Natural killer cell treated with Interleukin-12 subunit alpha and Interleukin-12 subunit beta and Interleukin-15 and Interleukin-18, amount 100 ng/mL, for 72 hours (primary cell): ENCODE measurements around the gene FGF21. TPM values are rescaled to one million over a fixed set of nuclear protein-coding genes. Genes with fewer than 3 reads are reported as not detected.
"Not testable (repeated sequence)": the region's sequence is repeated elsewhere in the genome, so short reads cannot be mapped to it uniquely, and the experiment has no call there.

ENCODE experiments used
- ATAC-seq, 2 donors: fragments of 150-1000 bp; cut with Tn5 transposase in 1 of 2; sonication (Bioruptor Pico), chemical (Tn5 transposase) in 1 of 2; 2 replicates each; pipeline ENCODE4 v1.10.0; 2021
- DNase-seq: peaks from one replicate; pipeline ENCODE4 v3.0.0; 2022; ENCODE audit warnings: low spot score
- H3K27ac Mint-ChIP-seq, 2 donors: 1 replicate in 1 of 2; 2 replicates in 1 of 2; pipeline ENCODE4 v1.8.0; 2022; ENCODE audit warnings: mixed read lengths in 2 of 2, mild to moderate bottlenecking in 1 of 2, moderate library complexity in 1 of 2
- H3K27me3 Mint-ChIP-seq, 2 donors: 1 replicate in 1 of 2; 2 replicates in 1 of 2; pipeline ENCODE4 v1.8.0; 2022; ENCODE audit warnings: mixed read lengths in 2 of 2
- H3K36me3 Mint-ChIP-seq: one replicate; pipeline ENCODE4 v1.8.0; 2022; ENCODE audit warnings: mixed read lengths
- H3K4me1 Mint-ChIP-seq, 2 donors: 1 replicate in 1 of 2; 2 replicates in 1 of 2; pipeline ENCODE4 v1.8.0; 2022; ENCODE audit warnings: low read depth in 2 of 2, mixed read lengths in 2 of 2, mild to moderate bottlenecking in 1 of 2
- H3K4me3 Mint-ChIP-seq: one replicate; pipeline ENCODE4 v1.8.0; 2022; ENCODE audit warnings: mixed read lengths
- H3K9me3 Mint-ChIP-seq: 2 replicates; pipeline ENCODE4 v1.8.0; 2022; ENCODE audit warnings: mixed read lengths
- total RNA-seq, 2 donors: library from RNA; stranded (reverse); gene quantifications; one replicate each; pipeline ENCODE4 v1.2.3, GENCODE V29; 2022

FGF21 gene
- total RNA-seq, 2 donors from 2014 or later: not detected

- H3K27ac Mint-ChIP-seq: no peak overlapping the region
- H3K4me3 Mint-ChIP-seq: no peak overlapping the region
- H3K27me3 Mint-ChIP-seq: peaks cover 9 to 17% of the 10 kb centered on the region in 2 donors
- ATAC-seq (no peak), DNase-seq (no peak)
- no peaks in the 10 kb centered on the region for H3K9me3 Mint-ChIP-seq
- H3K36me3 Mint-ChIP-seq: no peaks in the 10 kb centered on the region
- H3K4me1 Mint-ChIP-seq: no peaks in the 10 kb centered on the region
These were observed 15.6 kb downstream of the FGF21 start for GRCh38 chr19:48770734-48771472.

GRCh38 chr19:48772503-48772953, 17.2 kb downstream of the FGF21 start:
- ATAC-seq: no peak

GRCh38 chr19:48777139-48777538, 21.8 kb downstream of the FGF21 start:
- DNase-seq: no peak
- no peaks in the 10 kb centered on the region for H3K4me1 Mint-ChIP-seq
- H3K9me3 Mint-ChIP-seq: no peaks in the 10 kb centered on the region
- no peak overlapping the region for H3K4me3 Mint-ChIP-seq
- no peak overlapping the region for H3K27ac Mint-ChIP-seq
- peaks cover 0 to 2% of the 10 kb centered on the region in 2 donors for H3K27me3 Mint-ChIP-seq
- no peaks in the 10 kb centered on the region for H3K36me3 Mint-ChIP-seq
- no peak for ATAC-seq

More at GRCh38 chr19:48772503-48772953, 17.2 kb downstream of the FGF21 start:
- H3K9me3 Mint-ChIP-seq: no peaks in the 10 kb centered on the region
- no peak overlapping the region for H3K27ac Mint-ChIP-seq
- no peaks in the 10 kb centered on the region for H3K36me3 Mint-ChIP-seq
- no peak for DNase-seq
- no peaks in the 10 kb centered on the region for H3K4me1 Mint-ChIP-seq
- H3K27me3 Mint-ChIP-seq: peaks cover 7 to 15% of the 10 kb centered on the region in 2 donors
- H3K4me3 Mint-ChIP-seq: no peak overlapping the region

- no peak for ATAC-seq
- Mint-ChIP-seq H3K4me3 (no peak overlapping the region), H3K27ac (no peak overlapping the region), H3K27me3 (peaks cover 0 to 3% of the 10 kb centered on the region in 2 donors), H3K36me3 (no peaks in the 10 kb centered on the region), H3K9me3 (no peaks in the 10 kb centered on the region), H3K4me1 (peaks cover 0 to 3% of the 10 kb centered on the region in 2 donors)
- DNase-seq: no peak
These were observed 22.4 kb downstream of the FGF21 start for GRCh38 chr19:48777720-48778119.

GRCh38 chr19:48779636-48780035, 24.3 kb downstream of the FGF21 start:
- Mint-ChIP-seq H3K27ac (no peak overlapping the region), H3K4me3 (no peak overlapping the region), H3K27me3 (peaks cover 0 to 2% of the 10 kb centered on the region in 2 donors), H3K9me3 (no peaks in the 10 kb centered on the region), H3K4me1 (peaks cover 0 to 3% of the 10 kb centered on the region in 2 donors), H3K36me3 (no peaks in the 10 kb centered on the region)
- ATAC-seq: no peak
- no peak for DNase-seq

- no peak overlapping the region for H3K27ac Mint-ChIP-seq
- no peak overlapping the region for H3K4me3 Mint-ChIP-seq
These were observed 25.5 kb downstream of the FGF21 start for GRCh38 chr19:48780631-48781391.

GRCh38 chr19:48784527-48784926, 29.2 kb downstream of the FGF21 start:
- no peaks in the 10 kb centered on the region for H3K9me3 Mint-ChIP-seq
- H3K27ac Mint-ChIP-seq: no peak overlapping the region
- DNase-seq (no peak), ATAC-seq (no peak)
- no peaks in the 10 kb centered on the region for H3K36me3 Mint-ChIP-seq
- peaks cover 0 to 2% of the 10 kb centered on the region in 2 donors for H3K27me3 Mint-ChIP-seq
- no peak overlapping the region for H3K4me3 Mint-ChIP-seq
- peaks cover 0 to 3% of the 10 kb centered on the region in 2 donors for H3K4me1 Mint-ChIP-seq

More at GRCh38 chr19:48780631-48781391, 25.5 kb downstream of the FGF21 start:
- Mint-ChIP-seq H3K9me3 (no peaks in the 10 kb centered on the region), H3K4me1 (peaks cover 0 to 3% of the 10 kb centered on the region in 2 donors), H3K36me3 (no peaks in the 10 kb centered on the region), H3K27me3 (peaks cover 0 to 2% of the 10 kb centered on the region in 2 donors)
- ATAC-seq (no peak), DNase-seq (no peak)

GRCh38 chr19:48786422-48786821, 31.1 kb downstream of the FGF21 start:
- not testable (repeated sequence) for H3K9me3 Mint-ChIP-seq, H3K4me1 Mint-ChIP-seq

GRCh38 chr19:48787331-48787730, 32.0 kb downstream of the FGF21 start:
- not testable (repeated sequence) for H3K27me3 Mint-ChIP-seq, H3K36me3 Mint-ChIP-seq, H3K27ac Mint-ChIP-seq, H3K4me1 Mint-ChIP-seq, DNase-seq, H3K4me3 Mint-ChIP-seq, H3K9me3 Mint-ChIP-seq, ATAC-seq

More at GRCh38 chr19:48786422-48786821, 31.1 kb downstream of the FGF21 start:
- H3K27me3 Mint-ChIP-seq, DNase-seq, H3K36me3 Mint-ChIP-seq, H3K4me3 Mint-ChIP-seq, H3K27ac Mint-ChIP-seq, ATAC-seq: not testable (repeated sequence)

GRCh38 chr19:48793271-48793670, 37.9 kb downstream of the FGF21 start:
- Mint-ChIP-seq H3K4me1 (peaks cover 6 to 9% of the 10 kb centered on the region in 2 donors), H3K36me3 (no peaks in the 10 kb centered on the region), H3K27ac (no peak overlapping the region), H3K9me3 (no peaks in the 10 kb centered on the region), H3K4me3 (no peak overlapping the region), H3K27me3 (no peaks in the 10 kb centered on the region)
- no peak for ATAC-seq
- DNase-seq: no peak

GRCh38 chr19:48794291-48794690, 39.0 kb downstream of the FGF21 start:
- DNase-seq (no peak), ATAC-seq (no peak)
- Mint-ChIP-seq H3K4me3 (peak overlapping the region; percentile 82), H3K27ac (peak overlapping the region in 1 of 2 donors; percentile 90), H3K4me1 (peaks cover 6 to 9% of the 10 kb centered on the region in 2 donors), H3K9me3 (no peaks in the 10 kb centered on the region), H3K27me3 (no peaks in the 10 kb centered on the region), H3K36me3 (no peaks in the 10 kb centered on the region)

GRCh38 chr19:48795055-48795684, 39.8 kb downstream of the FGF21 start:
- Mint-ChIP-seq H3K4me1 (peaks cover 6 to 9% of the 10 kb centered on the region in 2 donors), H3K27ac (peak overlapping the region; percentile 55 to 90), H3K9me3 (no peaks in the 10 kb centered on the region), H3K4me3 (peak overlapping the region; percentile 82), H3K36me3 (no peaks in the 10 kb centered on the region), H3K27me3 (no peaks in the 10 kb centered on the region)
- ATAC-seq (peak; percentile 98), DNase-seq (peak; percentile 84)

GRCh38 chr19:48795685-48796070, 40.4 kb downstream of the FGF21 start:
- H3K4me3 Mint-ChIP-seq: peak overlapping the region; percentile 82

More at GRCh38 chr19:48795685-48796070, 40.4 kb downstream of the FGF21 start:
- Mint-ChIP-seq H3K9me3 (no peaks in the 10 kb centered on the region), H3K36me3 (no peaks in the 10 kb centered on the region), H3K27me3 (no peaks in the 10 kb centered on the region), H3K27ac (peak overlapping the region; percentile 55 to 90), H3K4me1 (peaks cover 6 to 9% of the 10 kb centered on the region in 2 donors)
- DNase-seq: no peak
- no peak for ATAC-seq
